Mucosa of stomach (tissue), 1 donor: ENCODE measurements around the gene ADCYAP1R1.

ENCODE experiments used
- H3K27me3 ChIP-seq: one replicate; pipeline ENCODE4 v1.7.0; 2013; ENCODE audit warnings: mild to moderate bottlenecking, low read length; ENCODE audit not compliant: control insufficient read depth, insufficient read depth
- H3K36me3 ChIP-seq: one replicate; pipeline ENCODE4 v1.7.0; 2013; ENCODE audit warnings: low read length; ENCODE audit not compliant: control insufficient read depth, insufficient read depth
- H3K4me1 ChIP-seq: one replicate; pipeline ENCODE4 v1.7.0; 2013; ENCODE audit warnings: mild to moderate bottlenecking, low read length; ENCODE audit not compliant: control insufficient read depth, insufficient read depth
- H3K4me3 ChIP-seq: one replicate; pipeline ENCODE4 v1.7.0; 2013; ENCODE audit warnings: low read length
- H3K9ac ChIP-seq: one replicate; pipeline ENCODE4 v1.7.0; 2013; ENCODE audit warnings: mild to moderate bottlenecking, low read length, moderate library complexity
- H3K9me3 ChIP-seq: one replicate; pipeline ENCODE4 v1.7.0; 2013; ENCODE audit warnings: mild to moderate bottlenecking, low read length, moderate library complexity; ENCODE audit not compliant: control insufficient read depth
- donor health status: Pancreatic carcinoma.

ADCYAP1R1 gene

DNA sequence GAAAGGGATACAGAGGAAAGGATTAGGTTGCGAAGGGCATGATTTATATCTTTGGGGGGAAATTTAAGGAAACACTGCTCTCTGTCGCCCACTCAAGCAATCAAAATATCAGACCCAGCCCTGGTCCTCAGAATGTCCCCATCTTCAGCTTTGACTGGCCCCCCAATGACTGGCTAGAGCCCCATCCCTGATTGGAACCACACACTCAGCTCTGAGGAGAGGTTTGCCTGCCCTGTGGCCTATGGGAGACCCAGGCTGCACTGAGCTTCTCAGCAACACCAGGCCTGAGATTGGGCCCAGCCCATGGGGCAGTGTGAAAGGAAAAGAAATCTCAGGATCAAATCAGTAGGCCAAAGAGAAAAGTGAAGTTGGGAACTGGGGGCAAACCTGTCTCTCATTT, 69.5 kb downstream of the ADCYAP1R1 start:
- H3K4me3 ChIP-seq, result no peak overlapping the region
- peaks cover 12% of the 10 kb centered on the region for H3K4me1 ChIP-seq
- H3K9ac ChIP-seq, result no peak overlapping the region
- no peaks in the 10 kb centered on the region for H3K27me3 ChIP-seq
- H3K9me3 ChIP-seq, result no peaks in the 10 kb centered on the region
- no peaks in the 10 kb centered on the region for H3K36me3 ChIP-seq

DNA sequence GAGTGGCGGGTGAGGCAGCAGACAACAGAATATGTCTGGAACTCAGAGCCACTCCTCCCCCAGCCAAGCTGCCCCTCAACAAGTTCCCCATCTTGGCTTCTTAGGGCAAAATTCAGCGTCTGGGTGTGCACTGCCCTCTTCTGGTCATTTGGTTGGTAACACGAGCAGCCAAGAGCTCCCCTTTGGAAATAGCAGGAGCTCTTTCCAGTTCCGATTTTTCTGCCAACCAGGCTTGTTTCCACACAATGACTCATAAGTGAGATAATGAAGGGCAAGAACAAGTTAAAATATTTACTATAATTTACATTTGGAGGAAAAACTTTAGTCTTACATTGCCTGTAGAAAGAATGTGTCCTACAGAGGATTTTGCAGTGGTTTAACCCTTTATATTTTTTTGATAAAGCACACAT, 70.5 kb downstream of the ADCYAP1R1 start:
- no peaks in the 10 kb centered on the region for H3K27me3 ChIP-seq
- H3K9ac ChIP-seq, result no peak overlapping the region
- no peaks in the 10 kb centered on the region for H3K36me3 ChIP-seq
- no peaks in the 10 kb centered on the region for H3K9me3 ChIP-seq
- no peak overlapping the region for H3K4me3 ChIP-seq
- H3K4me1 ChIP-seq, result peaks cover 12% of the 10 kb centered on the region

GRCh38 chr7:31123321-31123720, 71.2 kb downstream of the ADCYAP1R1 start:
- no peaks in the 10 kb centered on the region for H3K27me3 ChIP-seq
- no peaks in the 10 kb centered on the region for H3K36me3 ChIP-seq
- H3K4me3 ChIP-seq, result no peak overlapping the region
- no peak overlapping the region for H3K9ac ChIP-seq
- peaks cover 12% of the 10 kb centered on the region for H3K4me1 ChIP-seq
- H3K9me3 ChIP-seq, result no peaks in the 10 kb centered on the region

- H3K4me1 ChIP-seq, result peaks cover 12% of the 10 kb centered on the region
- no peaks in the 10 kb centered on the region for H3K27me3 ChIP-seq
Observed at GRCh38 chr7:31123726-31124125, 71.6 kb downstream of the ADCYAP1R1 start.

GRCh38 chr7:31125171-31125570, 73.1 kb downstream of the ADCYAP1R1 start:
- H3K4me3 ChIP-seq, result no peak overlapping the region

More at GRCh38 chr7:31123726-31124125, 71.6 kb downstream of the ADCYAP1R1 start:
- Histone ChIP-seq H3K9me3 (no peaks in the 10 kb centered on the region), H3K9ac (no peak overlapping the region), H3K4me3 (no peak overlapping the region), H3K36me3 (no peaks in the 10 kb centered on the region)

DNA sequence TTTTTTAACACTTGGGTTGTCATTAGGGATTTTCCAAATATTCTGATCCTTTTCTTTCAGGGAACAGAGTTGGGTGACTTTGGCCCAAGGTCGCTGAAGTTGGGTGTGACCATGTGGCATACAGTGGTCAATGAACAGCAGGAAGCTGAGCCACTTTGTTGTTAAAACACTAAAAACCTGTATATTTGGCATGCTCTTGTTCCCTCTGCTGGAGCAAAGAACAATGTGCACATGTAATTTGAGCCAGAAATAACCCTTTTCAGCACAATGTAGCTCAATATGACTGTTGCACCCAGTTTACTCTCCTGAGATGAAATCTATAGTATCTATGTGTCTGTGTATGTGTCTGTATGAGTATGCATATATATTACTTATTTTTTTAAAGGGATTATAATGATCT, 74.9 kb downstream of the ADCYAP1R1 start:
- Histone ChIP-seq H3K9ac (no peak overlapping the region), H3K27me3 (no peaks in the 10 kb centered on the region), H3K36me3 (no peaks in the 10 kb centered on the region), H3K4me1 (peaks cover 12% of the 10 kb centered on the region), H3K9me3 (no peaks in the 10 kb centered on the region), H3K4me3 (no peak overlapping the region)

More at GRCh38 chr7:31125171-31125570, 73.1 kb downstream of the ADCYAP1R1 start:
- no peaks in the 10 kb centered on the region for H3K27me3 ChIP-seq
- no peaks in the 10 kb centered on the region for H3K9me3 ChIP-seq
- H3K36me3 ChIP-seq, result no peaks in the 10 kb centered on the region
- H3K9ac ChIP-seq, result no peak overlapping the region
- H3K4me1 ChIP-seq, result peaks cover 12% of the 10 kb centered on the region

DNA sequence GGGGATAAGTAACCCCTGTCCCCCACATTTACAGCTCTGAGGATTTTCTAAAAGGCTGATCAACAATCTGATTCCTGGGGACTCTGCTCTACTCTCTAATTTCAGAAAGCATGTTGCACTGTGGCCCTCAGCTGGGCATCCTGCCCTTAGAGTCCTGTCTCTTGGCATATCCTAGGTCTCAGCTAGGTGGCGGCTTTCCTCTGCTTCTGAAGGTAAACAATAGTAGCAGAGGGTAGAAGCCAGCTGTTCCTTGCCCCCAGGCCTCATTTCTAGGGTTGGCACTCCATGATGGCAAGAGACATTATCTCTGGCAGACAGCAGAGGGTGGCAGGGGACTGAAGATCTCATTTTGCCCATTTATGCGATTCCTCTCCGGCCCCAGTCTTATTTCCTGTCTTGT, 77.0 kb downstream of the ADCYAP1R1 start:
- Histone ChIP-seq H3K9ac (no peak overlapping the region), H3K4me1 (peaks cover 4% of the 10 kb centered on the region), H3K27me3 (no peaks in the 10 kb centered on the region), H3K36me3 (no peaks in the 10 kb centered on the region), H3K9me3 (no peaks in the 10 kb centered on the region), H3K4me3 (no peak overlapping the region)

DNA sequence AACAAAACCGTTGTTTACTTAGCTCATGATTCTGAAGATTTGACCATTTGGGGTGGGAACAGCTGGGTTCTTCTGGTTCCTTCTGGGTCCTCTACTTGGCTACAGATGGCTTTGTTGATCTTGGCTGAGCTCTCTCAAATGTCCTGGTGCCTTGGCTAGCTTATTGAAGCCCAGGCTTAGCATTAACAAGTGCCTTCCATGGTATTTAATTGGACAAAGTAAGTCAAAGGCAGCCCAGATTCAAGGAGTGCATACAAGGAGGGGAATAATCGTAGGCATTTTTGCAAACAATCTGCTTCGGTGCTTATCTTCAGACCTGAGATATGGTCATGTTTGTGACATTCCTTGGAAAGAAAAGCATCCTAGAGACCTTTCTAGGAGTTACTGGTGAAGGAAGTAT, 81.4 kb downstream of the ADCYAP1R1 start:
- Histone ChIP-seq H3K4me3 (no peak overlapping the region), H3K27me3 (no peaks in the 10 kb centered on the region), H3K36me3 (no peaks in the 10 kb centered on the region), H3K4me1 (peaks cover 9% of the 10 kb centered on the region), H3K9ac (no peak overlapping the region), H3K9me3 (no peaks in the 10 kb centered on the region)

DNA sequence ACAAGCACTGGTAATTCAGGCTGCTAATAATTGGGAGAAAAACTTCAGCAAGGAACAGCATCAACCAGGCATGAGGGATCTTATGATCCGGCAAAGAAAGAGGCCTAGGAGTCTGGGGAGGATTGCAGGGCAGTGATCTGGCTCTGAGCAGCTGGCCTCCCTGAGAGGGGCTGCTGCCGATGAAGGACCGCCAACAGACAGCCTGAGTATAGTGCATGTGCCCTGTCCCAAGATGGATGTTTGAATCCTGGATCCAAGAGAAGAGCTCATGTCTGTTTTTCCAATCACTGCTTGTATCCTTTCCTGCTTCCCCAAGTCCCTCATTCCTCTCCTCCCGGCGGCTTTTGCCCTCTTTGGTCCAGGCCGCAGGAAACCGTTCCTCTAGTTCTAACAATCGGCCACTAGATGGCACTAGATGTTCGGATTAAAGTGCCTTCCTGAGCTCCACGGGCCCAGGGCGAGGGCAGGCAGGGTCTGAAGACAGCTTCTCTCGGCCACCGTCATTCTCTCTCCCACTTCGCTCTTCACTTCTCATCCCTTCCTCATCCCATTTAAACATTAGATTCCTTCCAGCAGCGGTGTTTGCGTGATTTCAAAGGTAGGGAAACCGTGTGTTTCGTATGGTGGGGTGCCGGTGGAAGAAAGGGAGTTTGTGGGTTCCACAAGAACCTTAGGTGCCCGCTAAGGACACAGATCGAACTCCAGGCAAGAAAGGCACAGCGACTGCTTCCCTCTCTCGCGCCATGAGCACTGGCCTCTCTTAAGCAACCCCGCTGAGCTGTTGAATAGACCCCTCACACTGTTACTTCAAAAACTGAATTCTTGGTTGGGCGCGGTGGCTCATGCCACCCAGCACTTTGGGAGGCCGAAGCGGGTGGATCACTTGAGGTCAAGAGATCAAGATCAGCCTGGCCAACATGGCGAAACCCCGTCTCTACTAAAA, 82.4 kb downstream of the ADCYAP1R1 start:
- Histone ChIP-seq H3K9ac (no peak overlapping the region), H3K4me1 (peaks cover 9% of the 10 kb centered on the region), H3K4me3 (no peak overlapping the region), H3K9me3 (no peaks in the 10 kb centered on the region), H3K27me3 (no peaks in the 10 kb centered on the region), H3K36me3 (no peaks in the 10 kb centered on the region)

DNA sequence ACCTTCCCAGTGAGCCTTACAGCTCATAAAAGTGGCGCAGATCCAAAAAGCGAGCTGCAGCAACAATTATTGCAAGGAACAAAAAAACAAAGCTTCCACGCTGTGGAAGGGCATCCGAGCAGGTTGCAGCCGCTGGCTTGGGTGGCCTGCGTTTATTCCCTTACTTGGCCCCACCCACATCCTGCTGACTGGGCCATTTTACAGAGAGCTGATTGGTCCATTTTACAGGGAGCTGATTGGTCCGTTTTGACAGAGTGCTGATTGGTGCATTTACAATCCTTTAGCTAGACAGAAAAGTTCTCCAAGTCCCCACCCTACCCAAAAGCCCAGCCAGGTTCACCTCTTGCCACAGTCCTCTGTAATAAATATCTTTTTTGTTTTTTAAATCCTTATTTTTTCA, 85.1 kb downstream of the ADCYAP1R1 start:
- no peaks in the 10 kb centered on the region for H3K36me3 ChIP-seq
- H3K9me3 ChIP-seq, result no peaks in the 10 kb centered on the region
- no peak overlapping the region for H3K4me3 ChIP-seq
- H3K9ac ChIP-seq, result no peak overlapping the region
- no peaks in the 10 kb centered on the region for H3K27me3 ChIP-seq
- peaks cover 9% of the 10 kb centered on the region for H3K4me1 ChIP-seq

DNA sequence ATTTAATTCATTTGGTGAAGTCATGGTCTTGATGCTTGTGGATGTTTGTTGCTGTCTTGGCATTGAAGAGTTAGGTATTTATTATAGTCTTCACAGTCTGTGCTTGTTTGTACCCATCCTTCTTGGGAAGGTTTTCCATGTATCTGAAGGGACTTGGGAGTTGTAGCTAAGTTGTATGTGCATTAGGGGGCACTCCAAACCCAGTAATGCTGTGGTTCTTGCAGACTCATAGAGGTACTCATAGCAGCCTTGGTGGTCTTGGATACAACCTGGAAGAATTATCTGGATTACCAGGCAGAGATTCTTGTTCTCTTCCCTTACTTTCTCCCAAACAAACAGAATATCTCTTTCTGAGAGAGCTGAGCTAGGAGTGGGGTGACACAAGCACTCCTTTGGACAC, 93.2 kb downstream of the ADCYAP1R1 start:
- Histone ChIP-seq H3K9ac (no peak overlapping the region), H3K9me3 (no peaks in the 10 kb centered on the region), H3K27me3 (no peaks in the 10 kb centered on the region), H3K36me3 (no peaks in the 10 kb centered on the region), H3K4me3 (no peak overlapping the region), H3K4me1 (no peaks in the 10 kb centered on the region)

- Histone ChIP-seq H3K9ac (no peak overlapping the region), H3K36me3 (no peaks in the 10 kb centered on the region), H3K4me3 (no peak overlapping the region), H3K27me3 (no peaks in the 10 kb centered on the region), H3K9me3 (no peaks in the 10 kb centered on the region), H3K4me1 (no peaks in the 10 kb centered on the region)
Observed at GRCh38 chr7:31146030-31146429, 93.9 kb downstream of the ADCYAP1R1 start.
